Pancreas (tissue), 10 donors: ENCODE measurements around the gene NAALADL1. TPM values are rescaled to one million over a fixed set of nuclear protein-coding genes. Genes with fewer than 3 reads are reported as not detected.

Experiments
- ATAC-seq, 4 donors: fragments of 200-7000 bp; cut with Tn5 transposase; one replicate each; pipeline versions ENCODE4 v1.8.0 to v1.9.1; 2020; ENCODE audit warnings: mild to moderate bottlenecking in 4 of 4, moderate library complexity in 4 of 4
- DNase-seq, 6 donors: peaks; one replicate each; pipeline ENCODE4 v3.0.0-alpha.2; 2020
- FAIRE-seq: peaks from 2 replicates; lab custom pipeline; 2012; peaks lifted over from hg19 to GRCh38; lab: Jason Lieb, UNC
- H3K27ac ChIP-seq, 4 donors: fragments of 200-600 bp; sonication (generic); 1 replicate in 3 of 4; 2 replicates in 1 of 4; pipeline versions ENCODE4 v1.5.0 to v1.8.0; 2020
- H3K27me3 ChIP-seq, 4 donors: fragments of 200-600 bp; one replicate each; pipeline ENCODE4 v1.8.0; 2021
- H3K36me3 ChIP-seq, 3 donors: fragments of 200-600 bp; sonication (generic) in 1 of 3; one replicate each; pipeline versions ENCODE4 v1.5.0 to v1.8.0; 2020 to 2021
- H3K4me1 ChIP-seq, 3 donors: fragments of 200-600 bp; one replicate each; pipeline ENCODE4 v1.8.0; 2021
- H3K4me3 ChIP-seq, 4 donors: fragments of 200-600 bp; sonication (generic) in 2 of 4; one replicate each; pipeline versions ENCODE4 v1.5.0 to v1.8.0; 2020 to 2021
- H3K9me3 ChIP-seq, 4 donors: fragments of 200-600 bp; one replicate each; pipeline ENCODE4 v1.8.0; 2021
- CTCF ChIP-seq, 4 donors: fragments of 200-600 bp; sonication (generic) in 3 of 4; IDR thresholded peaks; one replicate each; pipeline versions ENCODE4 v1.5.0 to v1.8.0; 2021; ENCODE audit warnings: antibody characterized with exemption in 4 of 4
- WGBS, 2 donors: extraction: QIAGEN DNeasy Blood & Tissue Kit; methylation state at CpG; one replicate each; pipeline ENCODE4 v1.1.7; 2013; 5-methylcytosine and 5-hydroxymethylcytosine counted together
- intact Hi-C, 3 donors: fragments of 100-400 bp; cut with DNase I; formaldehyde crosslinking; loops; one replicate each; pipeline versions ENCODE4 v1.11.1 to v1.14.2; 2022
- polyA plus RNA-seq, 2 donors: library from polyadenylated mRNA; stranded (reverse); fragments of 200-250 nt; gene quantifications; one replicate each; pipeline ENCODE4 v1.2.3, GENCODE V29; 2013
- total RNA-seq, 6 donors: library from RNA; stranded (reverse); fragmentation: NEBNext Ultra II Directional in 4 of 6; extraction: Animal tissue kit (Norgen Biotek cat#: 25700) in 4 of 6; gene quantifications; one replicate each; pipeline versions ENCODE4 v1.2.1 to v1.2.4, GENCODE V29; 2021 to 2023
- donor health status: healthy with polysubstance abuse.
- donor health status: DM: no; HTN: no; CAD: no; lungs with moderate emphysema.
- donor health status: DM: no; HTN: no; CAD: no.
- donor health status: control.
- donor health status: control.
- donor health status: Bipolar disorder and iron deficiency.
- donor health status: DM: yes; HTN: yes; CAD: no.
- donor health status: DM: no; HTN: no; CAD: no.
- donor health status: DM: no; HTN: no; CAD: no.
- donor health status: DM: yes; HTN: yes; CAD: no.

Gene NAALADL1
- total and polyA plus RNA-seq, 8 donors: 0.51 to 7.6 (median 1.4) TPM

GRCh38 chr11:65047581-65048422 is 10.6 kb downstream of the NAALADL1 start:
- Histone ChIP-seq H3K4me3 (peak overlapping the region in 2 of 4 donors; percentile 8 to 30), H3K4me1 (no peaks in the 10 kb centered on the region), H3K9me3 (no peaks in the 10 kb centered on the region), H3K27me3 (no peaks in the 10 kb centered on the region), H3K27ac (no peak overlapping the region), H3K36me3 (no peaks in the 10 kb centered on the region)
- DNase-seq (no peak), ATAC-seq (peak in 2 of 4 donors; percentile 29 to 33), FAIRE-seq (no peak)
- 57 to 63% methylated on average over 35 to 56 of the region's 56 CpGs for WGBS, 2 donors
- no peak for TF ChIP-seq CTCF (IDR thresholded peaks at IDR 0.05)
- intact Hi-C loops: no loop called here

GRCh38 chr11:65045728-65046127 is 12.6 kb downstream of the NAALADL1 start:
- Histone ChIP-seq H3K9me3 (no peaks in the 10 kb centered on the region), H3K36me3 (no peaks in the 10 kb centered on the region), H3K27ac (no peak overlapping the region), H3K4me1 (peaks cover 0 to 10% (median 0%) of the 10 kb centered on the region in 3 donors), H3K27me3 (no peaks in the 10 kb centered on the region), H3K4me3 (no peak overlapping the region)
- 88 to 91% methylated on average over 7 of the region's 7 CpGs for WGBS, 2 donors
- no peak for ATAC-seq
- TF ChIP-seq CTCF (IDR thresholded peaks at IDR 0.05): no peak
- DNase-seq: no peak
- no peak for FAIRE-seq
- intact Hi-C loops: no loop called here

- H3K4me3 ChIP-seq: no peak overlapping the region
- H3K27me3 ChIP-seq: no peaks in the 10 kb centered on the region
- FAIRE-seq: no peak
- no peak for DNase-seq
- 93 to 96% methylated on average over 5 of the region's 5 CpGs for WGBS, 2 donors
- H3K36me3 ChIP-seq: no peaks in the 10 kb centered on the region
- intact Hi-C loops: no loop called here
- TF ChIP-seq CTCF (IDR thresholded peaks at IDR 0.05): no peak
- no peaks in the 10 kb centered on the region for H3K9me3 ChIP-seq
- H3K27ac ChIP-seq: no peak overlapping the region
- peaks cover 0 to 15% (median 0%) of the 10 kb centered on the region in 3 donors for H3K4me1 ChIP-seq
- no peak for ATAC-seq
These were observed 13.3 kb downstream of the NAALADL1 start for GRCh38 chr11:65045061-65045460.

GRCh38 chr11:65043881-65044501 is 14.4 kb downstream of the NAALADL1 start:
- Histone ChIP-seq H3K27ac (no peak overlapping the region), H3K36me3 (no peaks in the 10 kb centered on the region), H3K4me1 (peaks cover 0 to 17% (median 0%) of the 10 kb centered on the region in 3 donors), H3K9me3 (no peaks in the 10 kb centered on the region), H3K27me3 (no peaks in the 10 kb centered on the region), H3K4me3 (no peak overlapping the region)
- no peak for FAIRE-seq
- intact Hi-C loops: no loop called here
- 88 to 92% methylated on average over 15 to 23 of the region's 23 CpGs for WGBS, 2 donors
- no peak for TF ChIP-seq CTCF (IDR thresholded peaks at IDR 0.05)
- no peak for DNase-seq
- ATAC-seq: no peak
